Peyer's patch (tissue), 4 donors: Measurements from ENCODE around the gene NRXN3. TPM values are rescaled to one million over a fixed set of nuclear protein-coding genes. Genes with fewer than 3 reads are reported as not detected.

ENCODE experiments used
- DNase-seq, 3 donors: peaks; one replicate each; pipeline ENCODE4 v3.0.0-alpha.2; 2017 to 2019
- H3K27ac ChIP-seq, 4 donors: fragments of 200-600 bp; sonication (generic); one replicate each; pipeline ENCODE4 v1.5.1; 2016 to 2019
- H3K27me3 ChIP-seq, 2 donors: fragments of 200-600 bp; sonication (generic); one replicate each; pipeline ENCODE4 v1.5.1; 2019
- H3K36me3 ChIP-seq, 3 donors: fragments of 200-600 bp; sonication (generic); one replicate each; pipeline ENCODE4 v1.5.1; 2016 to 2019
- H3K4me1 ChIP-seq, 4 donors: fragments of 200-600 bp; sonication (generic); one replicate each; pipeline ENCODE4 v1.5.1; 2016 to 2019
- H3K4me3 ChIP-seq, 4 donors: fragments of 200-600 bp; sonication (generic); 1 replicate in 3 of 4; 2 replicates in 1 of 4; pipeline ENCODE4 v1.5.1; 2016 to 2019; ENCODE audit warnings: mild to moderate bottlenecking in 1 of 4
- H3K9me3 ChIP-seq, 4 donors: fragments of 200-600 bp; sonication (generic); one replicate each; pipeline ENCODE4 v1.5.1; 2016 to 2019; ENCODE audit warnings: mild to moderate bottlenecking in 1 of 4
- POLR2A ChIP-seq, 2 donors: fragments of 450-650 bp; IDR thresholded peaks; one replicate each; pipeline ENCODE4 v1.5.1; 2017; ENCODE audit warnings: antibody characterized with exemption in 2 of 2, mild to moderate bottlenecking in 2 of 2, moderate library complexity in 2 of 2
- total RNA-seq, 4 donors: library from RNA; depleted of rRNA; stranded (reverse); fragments of >200 nt; gene quantifications; one replicate each; pipeline ENCODE4 v1.1.0, GENCODE V29; 2016
- TF ChIP-seq, protein P1 (sequence below), 6 experiments: fragments of 450-650 bp in 4 of 6; fragments of 200-600 bp in 2 of 6; sonication (generic) in 1 of 6; IDR thresholded peaks; one replicate each; pipeline ENCODE4 v1.5.1; 2017 to 2019; ENCODE audit warnings: antibody characterized with exemption in 6 of 6, mild to moderate bottlenecking in 3 of 6, moderate library complexity in 1 of 6

The NRXN3 gene
- total RNA-seq, 4 donors from 2014 or later, result 1.6 to 10.2 (median 4.4) TPM

DNA sequence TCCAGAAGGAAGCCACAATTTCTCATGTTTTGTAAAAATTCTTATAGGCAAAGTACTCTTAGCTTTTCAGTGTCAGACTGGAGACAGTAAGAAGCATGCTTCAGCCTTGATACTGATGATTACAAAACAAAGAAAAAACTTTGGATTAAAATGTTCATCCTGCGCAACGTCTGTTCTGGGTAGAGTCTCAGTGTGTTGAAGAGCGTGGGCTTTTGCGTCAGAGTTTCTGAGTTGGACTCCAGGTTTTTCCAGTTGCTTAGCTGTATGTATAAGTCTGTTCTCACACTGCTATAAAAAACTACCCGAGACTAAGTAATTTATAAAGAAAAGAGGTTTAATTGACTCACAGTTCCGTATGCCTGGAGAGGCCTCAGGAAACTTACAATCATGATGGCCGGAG is 1533.0 kb downstream of the NRXN3 start:
- DNase-seq, result no peak
- TF ChIP-seq POLR2A (IDR thresholded peaks at IDR 0.05), result no peak
- TF ChIP-seq, protein P1, sequence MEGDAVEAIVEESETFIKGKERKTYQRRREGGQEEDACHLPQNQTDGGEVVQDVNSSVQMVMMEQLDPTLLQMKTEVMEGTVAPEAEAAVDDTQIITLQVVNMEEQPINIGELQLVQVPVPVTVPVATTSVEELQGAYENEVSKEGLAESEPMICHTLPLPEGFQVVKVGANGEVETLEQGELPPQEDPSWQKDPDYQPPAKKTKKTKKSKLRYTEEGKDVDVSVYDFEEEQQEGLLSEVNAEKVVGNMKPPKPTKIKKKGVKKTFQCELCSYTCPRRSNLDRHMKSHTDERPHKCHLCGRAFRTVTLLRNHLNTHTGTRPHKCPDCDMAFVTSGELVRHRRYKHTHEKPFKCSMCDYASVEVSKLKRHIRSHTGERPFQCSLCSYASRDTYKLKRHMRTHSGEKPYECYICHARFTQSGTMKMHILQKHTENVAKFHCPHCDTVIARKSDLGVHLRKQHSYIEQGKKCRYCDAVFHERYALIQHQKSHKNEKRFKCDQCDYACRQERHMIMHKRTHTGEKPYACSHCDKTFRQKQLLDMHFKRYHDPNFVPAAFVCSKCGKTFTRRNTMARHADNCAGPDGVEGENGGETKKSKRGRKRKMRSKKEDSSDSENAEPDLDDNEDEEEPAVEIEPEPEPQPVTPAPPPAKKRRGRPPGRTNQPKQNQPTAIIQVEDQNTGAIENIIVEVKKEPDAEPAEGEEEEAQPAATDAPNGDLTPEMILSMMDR (IDR thresholded peaks at IDR 0.05), result no peak
- H3K27ac ChIP-seq, result no peak overlapping the region
- H3K4me3 ChIP-seq, result no peak overlapping the region
- no peaks in the 10 kb centered on the region for H3K36me3 ChIP-seq
- H3K27me3 ChIP-seq, result no peaks in the 10 kb centered on the region
- H3K9me3 ChIP-seq, result no peaks in the 10 kb centered on the region
- H3K4me1 ChIP-seq, result no peaks in the 10 kb centered on the region

DNA sequence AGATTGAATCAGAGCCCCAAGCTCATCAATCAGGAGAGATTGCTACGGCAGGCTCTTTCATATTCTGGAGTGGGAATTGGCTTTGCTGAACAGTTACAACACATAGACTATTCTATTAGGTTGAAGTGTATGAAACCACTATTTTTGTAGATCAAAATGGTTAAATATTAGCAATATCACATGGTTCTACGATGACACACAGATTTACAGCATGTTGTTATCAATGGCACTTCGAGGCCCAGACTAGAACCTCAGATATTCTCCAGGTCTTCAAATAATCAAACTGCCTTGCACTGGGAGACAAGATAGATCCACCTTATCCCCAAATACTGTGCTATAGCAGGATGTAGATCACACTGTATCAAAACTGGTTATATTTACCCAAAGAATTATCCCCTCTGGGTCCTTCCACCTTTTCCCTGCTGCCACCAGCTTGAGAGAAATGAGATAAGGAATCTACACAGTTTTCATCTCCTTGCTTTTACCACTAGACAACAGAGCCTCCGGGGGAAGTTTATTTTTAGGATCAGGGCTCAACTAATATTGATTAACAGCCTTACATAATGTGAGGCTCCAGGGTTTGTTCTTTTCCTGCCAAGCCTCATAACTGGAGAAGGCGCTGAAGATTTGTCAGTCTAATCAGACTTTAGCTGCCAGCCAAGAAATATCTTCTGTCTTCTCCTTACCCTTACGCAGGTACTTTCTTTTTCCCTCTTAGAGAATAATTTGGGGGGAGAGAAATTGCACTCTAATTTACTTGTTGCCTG is 1534.1 kb downstream of the NRXN3 start:
- no peaks in the 10 kb centered on the region for H3K36me3 ChIP-seq
- H3K4me1 ChIP-seq, result no peaks in the 10 kb centered on the region
- H3K4me3 ChIP-seq, result no peak overlapping the region
- no peaks in the 10 kb centered on the region for H3K27me3 ChIP-seq
- no peak for DNase-seq
- no peak overlapping the region for H3K27ac ChIP-seq
- TF ChIP-seq, protein P1 (IDR thresholded peaks at IDR 0.05), result no peak
- TF ChIP-seq POLR2A (IDR thresholded peaks at IDR 0.05), result no peak
- no peaks in the 10 kb centered on the region for H3K9me3 ChIP-seq

DNA sequence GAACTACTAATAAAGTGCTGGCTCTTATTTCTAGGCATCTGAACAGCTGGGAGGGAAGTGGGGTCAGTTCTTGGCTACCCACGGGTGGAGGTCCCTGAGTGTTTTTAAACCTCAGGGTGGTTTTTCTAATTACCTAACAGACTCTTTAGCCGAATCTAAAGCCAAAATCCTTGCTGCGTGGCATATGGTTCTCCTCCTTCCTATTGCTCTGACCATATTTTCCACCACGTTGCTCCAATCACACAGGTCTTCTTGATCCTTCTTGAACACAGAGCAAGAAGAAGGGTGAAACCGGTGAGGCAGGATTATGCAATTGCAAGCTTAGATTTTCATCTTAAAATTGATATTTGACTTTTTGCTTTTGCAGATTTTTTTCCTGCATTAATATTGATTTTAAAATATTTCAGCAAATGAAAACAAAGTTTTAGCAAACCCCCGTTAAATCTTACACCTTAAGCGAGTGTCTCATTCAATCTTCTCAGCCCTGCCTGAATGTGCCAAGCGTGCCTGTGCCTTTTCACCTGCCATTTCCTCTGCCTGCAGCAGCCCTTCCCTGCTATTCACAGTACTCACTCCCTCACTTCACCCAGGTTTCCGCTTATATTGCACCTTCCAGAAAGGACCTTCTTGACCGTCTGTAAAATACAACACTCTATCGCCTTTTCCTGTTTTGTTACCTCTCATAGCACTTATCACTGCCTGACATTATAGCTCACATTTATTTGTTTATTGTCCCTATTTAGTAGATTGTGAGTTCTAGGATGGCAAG is 1535.1 kb downstream of the NRXN3 start:
- Histone ChIP-seq H3K36me3 (no peaks in the 10 kb centered on the region), H3K4me1 (no peaks in the 10 kb centered on the region), H3K4me3 (no peak overlapping the region), H3K27me3 (no peaks in the 10 kb centered on the region), H3K27ac (no peak overlapping the region), H3K9me3 (no peaks in the 10 kb centered on the region)
- TF ChIP-seq, protein P1 (IDR thresholded peaks at IDR 0.05), result no peak
- no peak for DNase-seq

DNA sequence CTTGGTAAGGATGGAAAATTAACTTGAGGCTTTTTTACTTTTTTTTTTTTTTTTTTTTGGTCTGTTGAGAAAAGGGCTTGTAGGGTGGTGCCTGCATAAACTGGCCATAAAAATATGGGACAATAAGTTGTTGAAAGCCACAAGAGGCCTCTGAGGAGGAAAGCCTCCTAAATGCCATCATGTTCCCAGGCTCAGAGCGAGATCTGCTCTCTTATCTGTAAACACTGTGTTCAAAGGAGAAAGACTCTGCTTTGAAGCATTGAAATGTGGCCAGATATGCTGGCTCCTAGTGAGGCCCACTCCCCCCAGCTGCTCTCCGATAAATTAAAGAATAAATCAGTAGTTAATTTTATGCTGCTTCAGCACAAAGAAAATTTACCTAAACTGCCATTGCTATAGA is 1536.2 kb downstream of the NRXN3 start:
- no peak for DNase-seq
- TF ChIP-seq, protein P1 (IDR thresholded peaks at IDR 0.05), result no peak
- no peak for TF ChIP-seq POLR2A (IDR thresholded peaks at IDR 0.05)
- H3K27ac ChIP-seq, result no peak overlapping the region

DNA sequence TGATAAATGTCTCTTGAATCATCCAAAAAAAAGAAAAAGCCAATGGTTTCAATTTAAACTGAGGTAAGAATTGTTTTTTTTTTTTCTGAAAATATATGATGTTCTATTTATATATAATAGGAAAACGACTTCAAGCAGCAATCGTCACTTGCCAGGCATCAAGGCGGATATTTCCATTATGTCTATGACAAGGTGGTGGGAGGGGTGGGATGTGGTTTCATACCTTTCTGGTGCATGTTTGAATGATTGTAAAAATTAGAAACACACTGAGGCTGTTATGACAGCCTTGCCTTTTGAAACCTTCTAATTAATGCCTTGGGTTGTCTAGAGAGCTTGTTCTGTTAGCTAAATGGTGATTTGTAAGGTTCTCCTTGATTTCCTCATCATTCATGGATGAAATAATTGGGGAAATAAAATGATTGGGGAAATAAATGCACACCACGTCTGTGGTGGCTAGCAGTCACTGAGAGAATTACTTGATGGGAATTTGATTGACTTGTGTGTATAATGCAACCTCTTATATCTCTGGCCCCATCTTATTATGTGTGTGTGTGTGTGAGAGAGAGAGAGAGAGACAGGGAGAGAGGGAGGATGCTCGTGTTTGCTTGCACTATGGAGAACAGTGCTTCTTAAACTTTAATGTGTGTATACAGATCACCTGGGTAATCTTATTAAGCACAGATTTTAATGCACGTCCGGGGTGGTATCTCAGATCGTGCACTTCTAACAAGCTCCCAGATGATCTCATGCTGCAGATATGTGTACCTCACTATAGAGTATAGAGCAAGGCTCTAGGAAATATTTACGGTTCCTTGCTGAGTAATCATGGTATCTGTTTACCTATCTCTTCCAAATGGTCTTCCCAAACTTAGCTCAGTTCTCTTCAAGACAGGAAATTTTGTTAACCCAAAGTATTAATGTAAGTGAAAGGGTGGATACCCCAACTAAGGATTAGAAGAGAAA is 1538.5 kb downstream of the NRXN3 start:
- TF ChIP-seq, protein P1 (IDR thresholded peaks at IDR 0.05), result no peak
- TF ChIP-seq POLR2A (IDR thresholded peaks at IDR 0.05), result no peak
- H3K9me3 ChIP-seq, result no peaks in the 10 kb centered on the region
- H3K27me3 ChIP-seq, result no peaks in the 10 kb centered on the region
- DNase-seq, result no peak
- no peak overlapping the region for H3K27ac ChIP-seq
- H3K36me3 ChIP-seq, result no peaks in the 10 kb centered on the region
- H3K4me1 ChIP-seq, result no peaks in the 10 kb centered on the region
- H3K4me3 ChIP-seq, result no peak overlapping the region

More for the DNA sequence above, 1536.2 kb downstream of the NRXN3 start:
- H3K4me1 ChIP-seq, result no peaks in the 10 kb centered on the region
- no peaks in the 10 kb centered on the region for H3K27me3 ChIP-seq
- no peaks in the 10 kb centered on the region for H3K9me3 ChIP-seq
- no peak overlapping the region for H3K4me3 ChIP-seq
- no peaks in the 10 kb centered on the region for H3K36me3 ChIP-seq
